Gastroesophageal sphincter (tissue), 2 donors: ENCODE data around the gene CMIP.

Experiments used
- EP300 ChIP-seq: sonication (generic); formaldehyde crosslinking; IDR thresholded peaks from one replicate; pipeline ENCODE4 v1.6.1; 2017; ENCODE audit warnings: antibody characterized with exemption, mild to moderate bottlenecking
- POLR2A ChIP-seq, 2 donors: fragments of 450-650 bp; IDR thresholded peaks; one replicate each; pipeline ENCODE4 v1.6.1; 2017; ENCODE audit warnings: antibody characterized with exemption in 2 of 2, mild to moderate bottlenecking in 2 of 2, moderate library complexity in 1 of 2

- TF ChIP-seq POLR2A (IDR thresholded peaks at IDR 0.05), result no peak
- TF ChIP-seq EP300, result no peak
These were observed 75.5 kb downstream of the CMIP start for GRCh38 chr16:81520151-81520470.
